Adrenal gland (tissue), 12 donors: ENCODE results near the gene UBE2E1. TPM values are rescaled to one million over a fixed set of nuclear protein-coding genes. Genes with fewer than 3 reads are reported as not detected.
"Not testable (repeated sequence)": the region's sequence is repeated elsewhere in the genome, so short reads cannot be mapped to it uniquely, and the experiment has no call there.

Experiments used
- DNase-seq, 7 donors: peaks; one replicate each; pipeline ENCODE4 v3.0.0-alpha.2; 2019 to 2020
- H3K27ac ChIP-seq, 5 donors: fragments of 200-600 bp; sonication (generic) in 4 of 5; 1 replicate in 3 of 5; 2 replicates in 2 of 5; pipeline versions ENCODE4 v1.5.1 to v1.8.0; 2016 to 2020; ENCODE audit warnings: mild to moderate bottlenecking in 1 of 5
- H3K27me3 ChIP-seq: fragments of 200-600 bp; 2 replicates; pipeline ENCODE4 v1.8.0; 2021
- H3K36me3 ChIP-seq, 2 donors: fragments of 200-600 bp; replicated peaks in 1 of 2; 1 replicate in 1 of 2; 2 replicates in 1 of 2; pipeline versions ENCODE4 v1.5.1 to v1.8.0; 2018 to 2022
- H3K4me1 ChIP-seq, 2 donors: fragments of 200-600 bp; replicated peaks in 1 of 2; 1 replicate in 1 of 2; 2 replicates in 1 of 2; pipeline versions ENCODE4 v1.5.1 to v1.8.0; 2018 to 2021
- H3K4me3 ChIP-seq, 4 donors: fragments of 200-600 bp; sonication (generic) in 3 of 4; one replicate each; pipeline ENCODE4 v1.5.1; 2016 to 2018
- H3K9me3 ChIP-seq, 3 donors: fragments of 200-600 bp; sonication (generic) in 1 of 3; replicated peaks in 1 of 3; 1 replicate in 2 of 3; 2 replicates in 1 of 3; pipeline versions ENCODE4 v1.5.1 to v1.8.0; 2016 to 2021
- CTCF ChIP-seq, 6 experiments: fragments of 450-650 bp in 4 of 6; fragments of 200-600 bp in 2 of 6; sonication (generic) in 1 of 6; IDR thresholded peaks; 1 replicate in 5 of 6; 2 replicates in 1 of 6; pipeline versions ENCODE4 v1.5.1 to v1.8.0; 2016 to 2021; ENCODE audit warnings: antibody characterized with exemption in 6 of 6, mild to moderate bottlenecking in 2 of 6, moderate library complexity in 1 of 6
- POLR2A ChIP-seq, 2 donors: fragments of 450-650 bp; IDR thresholded peaks; one replicate each; pipeline ENCODE4 v1.6.1; 2017; ENCODE audit warnings: antibody characterized with exemption in 2 of 2, mild to moderate bottlenecking in 2 of 2, moderate library complexity in 1 of 2
- WGBS, 4 donors: extraction: QIAGEN DNeasy Blood & Tissue Kit in 2 of 4; methylation state at CpG; one replicate each; pipeline versions ENCODE4 v1.1.5 to v1.1.7; 2013 to 2017; 5-methylcytosine and 5-hydroxymethylcytosine counted together
- intact Hi-C, 2 donors: fragments of 100-400 bp; cut with DNase I; formaldehyde crosslinking; loops; one replicate each; pipeline versions ENCODE4 v1.14.1 to v1.15.0; 2022 to 2023
- polyA plus RNA-seq, 3 donors: library from polyadenylated mRNA; stranded (reverse); fragments of 200-250 nt in 2 of 3; fragments of 350-450 nt in 1 of 3; fragmentation: Illumina TruSeq in 1 of 3; extraction: RNeasy Lipid Tissue Mini Kit (QIAGEN cat#74804) in 1 of 3; gene quantifications; one replicate each; pipeline ENCODE4 v1.2.3, GENCODE V29; 2013 to 2014
- total RNA-seq, 9 donors: library from RNA; depleted of rRNA in 4 of 9; stranded (reverse); fragments of >200 nt in 4 of 9; fragments of 120-200 nt in 1 of 9; fragmentation: NEBNext Ultra II Directional in 1 of 9; extraction: Animal tissue kit (Norgen Biotek cat#: 25700) in 1 of 9; gene quantifications; one replicate each; pipeline versions ENCODE4 v1.1.0 to v1.2.4, GENCODE V29; 2013 to 2023
- donor health status: healthy with polysubstance abuse.
- donor health status: Bipolar disorder and iron deficiency.
- donor health status: DM: yes; HTN: yes; CAD: no.
- donor health status: DM: no; HTN: no; CAD: no.
- donor health status: DM: no; HTN: no; CAD: no.
- donor health status: DM: yes; HTN: yes; CAD: no.

UBE2E1 gene
- total and polyA plus RNA-seq, 12 donors, result 19.4 to 80.5 (median 59.9) TPM

GRCh38 chr3:23900744-23901143 is 95.0 kb downstream of the UBE2E1 start:
- Histone ChIP-seq H3K27me3 (no peaks in the 10 kb centered on the region), H3K4me1 (peaks cover 0 to 6% of the 10 kb centered on the region in 2 donors), H3K4me3 (no peak overlapping the region), H3K27ac (no peak overlapping the region), H3K9me3 (no peaks in the 10 kb centered on the region), H3K36me3 (no peaks in the 10 kb centered on the region)
- 48 to 57% (median 55%) methylated on average over 6 of the region's 6 CpGs for WGBS, 4 donors
- peak in 1 of 7 donors; percentile 16 for DNase-seq
- intact Hi-C loops, result no loop called here
- no peak for TF ChIP-seq POLR2A (IDR thresholded peaks at IDR 0.05)
- peak in 1 of 6 experiments; percentile 15 for TF ChIP-seq CTCF (IDR thresholded peaks at IDR 0.05)

- Histone ChIP-seq H3K27me3 (no peaks in the 10 kb centered on the region), H3K9me3 (no peaks in the 10 kb centered on the region), H3K36me3 (no peaks in the 10 kb centered on the region), H3K4me1 (peaks cover 0 to 3% of the 10 kb centered on the region in 2 donors), H3K4me3 (no peak overlapping the region), H3K27ac (no peak overlapping the region)
- TF ChIP-seq CTCF (IDR thresholded peaks at IDR 0.05), result no peak
- no peak for TF ChIP-seq POLR2A (IDR thresholded peaks at IDR 0.05)
- intact Hi-C loops, result no loop called here
- DNase-seq, result no peak
Measured at GRCh38 chr3:23904545-23904944, 98.8 kb downstream of the UBE2E1 start.

- TF ChIP-seq POLR2A (IDR thresholded peaks at IDR 0.05), result no peak
- no peak for TF ChIP-seq CTCF (IDR thresholded peaks at IDR 0.05)
- Histone ChIP-seq H3K4me3 (no peak overlapping the region), H3K9me3 (no peaks in the 10 kb centered on the region), H3K4me1 (peaks cover 0 to 14% of the 10 kb centered on the region in 2 donors), H3K27ac (no peak overlapping the region), H3K36me3 (no peaks in the 10 kb centered on the region), H3K27me3 (no peaks in the 10 kb centered on the region)
- DNase-seq, result no peak
- intact Hi-C loops, result no loop called here
- 84 to 87% (median 85%) methylated on average over 7 of the region's 7 CpGs for WGBS, 4 donors
Measured at GRCh38 chr3:23909341-23909740, 103.6 kb downstream of the UBE2E1 start.

GRCh38 chr3:23911397-23911796 is 105.6 kb downstream of the UBE2E1 start:
- H3K27me3 ChIP-seq, result no peaks in the 10 kb centered on the region
- no peak for TF ChIP-seq POLR2A (IDR thresholded peaks at IDR 0.05)
- no peak for TF ChIP-seq CTCF (IDR thresholded peaks at IDR 0.05)
- H3K36me3 ChIP-seq, result no peaks in the 10 kb centered on the region
- no peak overlapping the region for H3K4me3 ChIP-seq
- WGBS, 4 donors, result 94 to 96% (median 95%) methylated on average over 2 of the region's 2 CpGs
- H3K27ac ChIP-seq, result no peak overlapping the region
- H3K9me3 ChIP-seq, result no peaks in the 10 kb centered on the region
- intact Hi-C loops, result no loop called here
- H3K4me1 ChIP-seq, result peaks cover 5 to 31% of the 10 kb centered on the region in 2 donors
- no peak for DNase-seq

GRCh38 chr3:23912335-23912734 is 106.6 kb downstream of the UBE2E1 start:
- DNase-seq, H3K9me3 ChIP-seq, H3K36me3 ChIP-seq, H3K27me3 ChIP-seq, H3K4me3 ChIP-seq, intact Hi-C loops, H3K27ac ChIP-seq: not testable (repeated sequence)
- peaks cover 5 to 31% of the 10 kb centered on the region in 2 donors for H3K4me1 ChIP-seq
- WGBS, 4 donors, result 89 to 99% (median 95%) methylated on average over 3 of the region's 3 CpGs
